Measurements from ENCODE around the gene MTFR1L. TPM values are rescaled to one million over a fixed set of nuclear protein-coding genes. Genes with fewer than 3 reads are reported as not detected.

MTFR1L gene
- polyA plus RNA-seq, 1 experiment, result 65.8 TPM

DNA sequence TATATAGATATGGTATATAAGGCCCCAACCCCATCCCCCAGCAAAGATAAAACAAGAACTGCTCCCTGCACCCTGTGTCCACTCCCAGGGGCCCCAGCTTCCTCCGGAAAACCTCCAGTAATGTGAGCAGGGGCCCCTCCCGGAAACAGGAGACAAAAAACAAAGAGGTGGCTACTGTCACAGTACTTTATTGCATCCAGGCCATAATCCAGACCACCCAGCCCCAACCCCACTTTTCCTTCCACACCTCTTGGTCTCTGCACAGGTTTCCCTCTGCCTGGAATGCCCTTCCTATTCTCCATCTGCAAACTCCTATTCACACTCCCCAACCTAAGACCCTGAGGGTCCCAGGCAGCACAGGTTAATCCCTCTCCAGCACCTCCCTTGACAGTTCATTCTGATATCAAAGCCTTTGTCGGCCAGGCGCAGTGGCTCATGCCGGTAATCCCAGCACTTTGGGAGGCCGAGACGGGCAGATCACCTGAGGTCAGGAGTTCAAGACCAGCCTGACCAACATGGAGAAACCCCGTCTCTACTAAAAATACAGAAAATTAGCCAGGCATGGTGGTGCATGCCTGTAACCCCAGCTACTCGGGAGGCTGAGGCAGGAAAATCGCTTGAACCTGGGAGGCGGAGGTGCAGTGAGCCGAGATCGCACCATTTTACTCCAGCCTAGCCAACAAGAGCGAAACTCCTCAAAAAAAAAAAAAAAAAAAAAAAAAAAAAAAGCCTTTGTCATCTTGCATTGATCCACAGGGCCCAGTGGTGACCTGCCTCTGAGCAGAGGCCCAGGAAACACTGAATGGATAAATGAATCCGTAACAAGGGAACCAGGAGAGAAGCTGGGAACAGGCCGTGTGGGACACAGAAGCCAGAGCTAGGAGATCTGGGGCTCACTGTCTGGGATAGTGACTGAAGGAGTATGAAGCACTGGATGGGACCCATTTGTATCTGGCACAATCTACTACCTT lies 41.8 kb downstream of the MTFR1L start:
- POLR2A ChIA-PET, result interaction anchor here (0.5 to 0.7 kb wide), 2 partner anchors 14 to 181 kb away, joined by 3 to 9 read pairs; partner anchors contain the start of gene PAQR7
- DNase-seq (ENCODE audit: low read depth, low spot score), result no peak
- CTCF ChIA-PET, result no interaction called here
- H3K9me3 ChIP-seq (ENCODE audit: control insufficient read depth, insufficient read depth, low read length), result no peaks in the 10 kb centered on the region; the same call in 1 of the 2 replicates
- H3K27me3 ChIP-seq (ENCODE audit: control insufficient read depth, insufficient read depth, low read length), result no peaks in the 10 kb centered on the region
- H3K4me3 ChIP-seq (ENCODE audit: low read depth, low read length), result no peak overlapping the region
- no peak overlapping the region for H3K27ac ChIP-seq (ENCODE audit: low read depth, low read length)
- TF ChIP-seq, protein P1, sequence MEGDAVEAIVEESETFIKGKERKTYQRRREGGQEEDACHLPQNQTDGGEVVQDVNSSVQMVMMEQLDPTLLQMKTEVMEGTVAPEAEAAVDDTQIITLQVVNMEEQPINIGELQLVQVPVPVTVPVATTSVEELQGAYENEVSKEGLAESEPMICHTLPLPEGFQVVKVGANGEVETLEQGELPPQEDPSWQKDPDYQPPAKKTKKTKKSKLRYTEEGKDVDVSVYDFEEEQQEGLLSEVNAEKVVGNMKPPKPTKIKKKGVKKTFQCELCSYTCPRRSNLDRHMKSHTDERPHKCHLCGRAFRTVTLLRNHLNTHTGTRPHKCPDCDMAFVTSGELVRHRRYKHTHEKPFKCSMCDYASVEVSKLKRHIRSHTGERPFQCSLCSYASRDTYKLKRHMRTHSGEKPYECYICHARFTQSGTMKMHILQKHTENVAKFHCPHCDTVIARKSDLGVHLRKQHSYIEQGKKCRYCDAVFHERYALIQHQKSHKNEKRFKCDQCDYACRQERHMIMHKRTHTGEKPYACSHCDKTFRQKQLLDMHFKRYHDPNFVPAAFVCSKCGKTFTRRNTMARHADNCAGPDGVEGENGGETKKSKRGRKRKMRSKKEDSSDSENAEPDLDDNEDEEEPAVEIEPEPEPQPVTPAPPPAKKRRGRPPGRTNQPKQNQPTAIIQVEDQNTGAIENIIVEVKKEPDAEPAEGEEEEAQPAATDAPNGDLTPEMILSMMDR (IDR thresholded peaks at IDR 0.05; ENCODE audit: low read depth, low read length), result no peak

DNA sequence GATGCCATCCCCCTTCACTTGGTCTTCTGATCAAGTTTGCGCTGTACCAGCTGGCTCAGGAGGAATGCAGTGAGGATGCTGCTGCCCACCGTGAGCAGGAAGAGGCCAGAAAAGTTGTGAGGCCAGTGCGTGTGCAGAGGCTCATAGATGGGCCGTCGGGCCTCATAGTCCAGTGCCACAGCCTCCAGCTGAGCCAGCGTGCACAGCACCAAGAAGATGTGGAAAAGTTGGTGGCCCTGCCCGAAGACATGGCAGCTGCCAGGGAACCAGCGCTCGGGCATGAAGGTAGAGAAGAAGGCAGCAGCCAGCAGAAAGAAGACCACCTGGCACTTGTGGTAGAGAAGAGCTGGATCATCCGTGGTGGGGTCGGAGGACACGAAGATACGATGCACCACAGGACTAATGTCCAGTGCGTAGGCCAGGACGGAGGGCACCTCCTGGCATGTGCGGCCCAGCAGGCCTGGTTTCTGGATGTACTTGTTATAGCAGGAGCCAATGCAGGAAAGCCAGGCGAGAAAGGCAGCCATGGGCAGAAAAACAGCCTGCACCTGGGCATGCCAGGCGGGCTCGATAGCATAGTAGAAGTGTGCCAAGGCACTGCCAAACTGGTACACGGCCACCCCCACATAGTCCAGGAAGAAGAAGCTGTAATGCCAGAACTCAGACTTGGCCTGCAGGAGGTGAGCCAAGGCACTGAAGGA lies 43.2 kb downstream of the MTFR1L start:
- no peak for DNase-seq (ENCODE audit: low read depth, low spot score)
- POLR2A ChIA-PET, result interaction anchor here (1.0 kb wide), 1 partner anchor 12 kb away, joined by 3 read pairs; no protein-coding TSS in a partner anchor
- Histone ChIP-seq H3K27ac (ENCODE audit: low read depth, low read length) (no peak overlapping the region), H3K27me3 (ENCODE audit: control insufficient read depth, insufficient read depth, low read length) (no peaks in the 10 kb centered on the region), H3K4me3 (ENCODE audit: low read depth, low read length) (no peak overlapping the region), H3K9me3 (ENCODE audit: control insufficient read depth, insufficient read depth, low read length) (no peaks in the 10 kb centered on the region; the same call in 1 of the 2 replicates)
- TF ChIP-seq, protein P1 (IDR thresholded peaks at IDR 0.05; ENCODE audit: low read depth, low read length), result no peak
- CTCF ChIA-PET, result no interaction called here

DNA sequence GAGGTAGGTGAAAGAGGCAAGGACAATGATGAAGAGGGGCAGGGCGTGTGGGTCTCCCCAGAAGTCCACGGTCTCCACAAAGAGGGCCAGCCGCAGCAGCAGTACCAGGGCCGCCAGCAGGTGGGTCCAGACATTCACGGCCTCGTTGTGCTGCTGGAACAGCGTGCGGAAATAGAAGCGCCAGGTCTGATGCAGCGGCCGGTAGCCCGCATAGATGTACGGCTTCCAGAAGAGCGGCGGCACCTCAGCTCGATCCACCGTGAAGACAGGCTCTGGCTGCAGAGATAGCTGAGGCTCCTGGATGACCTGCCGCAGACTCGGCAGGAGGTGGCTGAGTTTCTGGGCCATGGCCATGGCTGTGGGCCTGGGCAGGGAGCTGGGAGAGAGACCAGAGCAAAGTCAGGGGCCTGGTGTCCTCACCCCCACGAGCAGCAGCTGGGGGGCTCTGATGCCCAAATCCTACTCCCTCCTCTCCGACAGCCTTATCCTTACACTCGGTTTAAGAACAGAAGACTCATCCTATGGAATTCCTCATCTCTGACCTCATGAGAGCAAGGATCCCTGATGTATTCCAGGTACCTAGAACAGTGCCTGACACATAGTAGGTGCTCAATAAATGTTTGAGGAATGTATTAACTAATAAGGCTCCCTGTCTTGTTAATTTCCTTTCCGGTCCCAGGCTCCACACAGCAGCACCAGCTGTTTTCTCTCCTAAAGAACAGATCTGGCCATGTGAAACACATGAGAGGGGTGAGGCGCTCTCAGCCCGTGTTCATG lies 43.9 kb downstream of the MTFR1L start:
- no peak overlapping the region for H3K4me3 ChIP-seq (ENCODE audit: low read depth, low read length)
- CTCF ChIA-PET, result interaction anchor here (0.7 to 1.3 kb wide), 2 partner anchors 281 to 290 kb away, joined by 3 read pairs; no protein-coding TSS in a partner anchor
- no peaks in the 10 kb centered on the region for H3K27me3 ChIP-seq (ENCODE audit: control insufficient read depth, insufficient read depth, low read length)
- no peaks in the 10 kb centered on the region; the same call in 1 of the 2 replicates for H3K9me3 ChIP-seq (ENCODE audit: control insufficient read depth, insufficient read depth, low read length)
- POLR2A ChIA-PET, result interaction anchor here (1.0 kb wide), 1 partner anchor 11 kb away, joined by 3 read pairs; no protein-coding TSS in a partner anchor
- H3K27ac ChIP-seq (ENCODE audit: low read depth, low read length), result no peak overlapping the region
- TF ChIP-seq, protein P1 (IDR thresholded peaks at IDR 0.05; ENCODE audit: low read depth, low read length), result no peak
- no peak for DNase-seq (ENCODE audit: low read depth, low spot score)

DNA sequence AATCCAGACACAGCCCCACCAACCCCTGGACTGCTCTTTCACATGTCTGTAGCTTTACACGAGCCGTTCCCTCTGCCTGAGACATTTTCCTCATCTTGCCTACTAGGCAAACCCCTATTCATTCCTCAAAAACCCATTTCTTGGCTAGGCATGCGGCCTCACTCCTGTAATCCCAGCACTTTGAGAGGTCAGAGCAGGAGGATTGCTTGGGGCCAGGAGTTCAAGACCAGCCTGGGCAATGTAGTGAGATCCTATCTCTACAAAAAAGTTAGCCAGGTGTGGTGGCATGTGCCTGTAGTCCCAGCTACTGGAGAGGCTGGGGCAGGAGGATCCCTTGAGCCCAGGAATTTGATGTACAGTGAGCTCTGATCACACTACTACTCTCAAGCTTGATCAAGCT lies 44.7 kb downstream of the MTFR1L start:
- Histone ChIP-seq H3K27ac (ENCODE audit: low read depth, low read length) (no peak overlapping the region), H3K27me3 (ENCODE audit: control insufficient read depth, insufficient read depth, low read length) (no peaks in the 10 kb centered on the region), H3K9me3 (ENCODE audit: control insufficient read depth, insufficient read depth, low read length) (no peaks in the 10 kb centered on the region; the same call in 1 of the 2 replicates), H3K4me3 (ENCODE audit: low read depth, low read length) (no peak overlapping the region)
- TF ChIP-seq, protein P1 (IDR thresholded peaks at IDR 0.05; ENCODE audit: low read depth, low read length), result no peak
- DNase-seq (ENCODE audit: low read depth, low spot score), result no peak
- CTCF ChIA-PET, result interaction anchor here (0.7 to 1.3 kb wide), 3 partner anchors 31 to 291 kb away, joined by 3 read pairs; no protein-coding TSS in a partner anchor
- POLR2A ChIA-PET, result no interaction called here

Measured in AG04450 (cell line).